SK-N-SH (cell line): ENCODE measurements around the gene PRTFDC1. TPM values are rescaled to one million over a fixed set of nuclear protein-coding genes. Genes with fewer than 3 reads are reported as not detected.

ENCODE experiments used
- CTCF ChIA-PET: fragments of 300-600, 350-600 bp; formaldehyde crosslinking; extraction: SDS; loops from one replicate; lab custom pipeline; 2021; lab: Yijun Ruan, JAX
- POLR2A ChIA-PET: fragments of 350-600 bp; sonication (Branson Sonifier 250); formaldehyde crosslinking; extraction: SDS; loops from one replicate; lab custom pipeline; 2020; ENCODE audit warnings: antibody characterized with exemption, inconsistent platforms; lab: Yijun Ruan, JAX
- DNase-seq: peaks from one replicate; pipeline ENCODE4 v3.0.0; 2012
- H2AFZ ChIP-seq: fragments of 200-600 bp; sonication (generic); 2 replicates; pipeline ENCODE4 v1.8.1; 2016; ENCODE audit warnings: antibody characterized with exemption, mild to moderate bottlenecking, low read depth
- H3F3A ChIP-seq: fragments of 200-600 bp; sonication (generic); replicated peaks from 2 replicates; pipeline ENCODE3; 2016; ENCODE audit warnings: antibody characterized with exemption, mild to moderate bottlenecking; ENCODE audit not compliant: insufficient read depth
- H3K27ac ChIP-seq, 2 experiments: fragments of 200-500 bp in 1 of 2; fragments of 200-600 bp in 1 of 2; sonication (Bioruptor generic) in 1 of 2; sonication (generic), shearing (Covaris generic) in 1 of 2; 2 replicates each; pipeline versions ENCODE4 v1.5.1 to v1.6.1; 2014 to 2016; ENCODE audit warnings: low read depth in 2 of 2, inconsistent platforms in 1 of 2, low read length in 1 of 2, mild to moderate bottlenecking in 1 of 2, mixed read lengths in 1 of 2
- H3K27me3 ChIP-seq: fragments of 200-600 bp; sonication (generic), shearing (Covaris generic); 2 replicates; pipeline ENCODE4 v1.6.1; 2016; ENCODE audit warnings: mixed run types; ENCODE audit not compliant: insufficient read depth
- H3K36me3 ChIP-seq, 2 experiments: fragments of 200-500 bp in 1 of 2; fragments of 200-600 bp in 1 of 2; sonication (Bioruptor generic) in 1 of 2; sonication (generic) in 1 of 2; replicated peaks in 1 of 2; 2 replicates each; pipeline versions ENCODE3 to v1.5.1; 2014 to 2016; ENCODE audit warnings: low read length in 1 of 2, mild to moderate bottlenecking in 1 of 2; ENCODE audit not compliant: insufficient read depth in 2 of 2, control insufficient read depth in 1 of 2
- H3K4me1 ChIP-seq, 2 experiments: fragments of 200-500 bp in 1 of 2; fragments of 200-600 bp in 1 of 2; sonication (Bioruptor generic) in 1 of 2; sonication (generic), shearing (Covaris generic) in 1 of 2; 2 replicates each; pipeline versions ENCODE4 v1.5.1 to v1.6.1; 2014 to 2016; ENCODE audit warnings: low read depth in 1 of 2, low read length in 1 of 2, mixed run types in 1 of 2; ENCODE audit not compliant: insufficient read depth in 2 of 2, control insufficient read depth in 1 of 2
- H3K4me2 ChIP-seq: fragments of 200-600 bp; sonication (generic), shearing (Covaris generic); 2 replicates; pipeline ENCODE4 v1.6.1; 2017; ENCODE audit warnings: mixed run types
- H3K4me3 ChIP-seq, 2 experiments: fragments of 200-500 bp in 1 of 2; fragments of 200-600 bp in 1 of 2; sonication (Bioruptor generic) in 1 of 2; sonication (generic), shearing (Covaris generic) in 1 of 2; 2 replicates each; pipeline versions ENCODE4 v1.5.1 to v1.8.1; 2014 to 2016; ENCODE audit warnings: low read depth in 2 of 2, inconsistent platforms in 1 of 2, low read length in 1 of 2, mild to moderate bottlenecking in 1 of 2, mixed read lengths in 1 of 2, moderate library complexity in 1 of 2
- H3K79me2 ChIP-seq: fragments of 200-600 bp; sonication (generic); 2 replicates; pipeline ENCODE4 v1.8.1; 2017; ENCODE audit warnings: mild to moderate bottlenecking; ENCODE audit not compliant: insufficient read depth
- H3K9ac ChIP-seq: fragments of 200-600 bp; sonication (generic); 2 replicates; pipeline ENCODE4 v1.6.1; 2017; ENCODE audit warnings: mixed run types
- H3K9me2 ChIP-seq: fragments of 200-600 bp; sonication (generic); 2 replicates; pipeline ENCODE4 v1.6.1; 2017; ENCODE audit warnings: mixed run types
- H3K9me3 ChIP-seq: fragments of 200-600 bp; sonication (generic); 2 replicates; pipeline ENCODE4 v1.6.1; 2017; ENCODE audit warnings: mixed run types, mild to moderate bottlenecking, moderate library complexity
- H4K20me1 ChIP-seq: fragments of 200-600 bp; sonication (generic); 2 replicates; pipeline ENCODE4 v1.6.1; 2017; ENCODE audit warnings: mild to moderate bottlenecking, mixed run types; ENCODE audit not compliant: insufficient read depth
- CHD2 ChIP-seq: fragments of 150-350 bp; IDR thresholded peaks from 2 replicates; pipeline ENCODE4 v1.6.1; 2018; ENCODE audit warnings: low read length; ENCODE audit not compliant: partially characterized antibody
- FOXM1 ChIP-seq: IDR thresholded peaks from 2 replicates; pipeline ENCODE4 v1.4.0; 2012; ENCODE audit warnings: low read depth, mild to moderate bottlenecking
- MAX ChIP-seq: IDR thresholded peaks from 2 replicates; pipeline ENCODE4 v1.4.0; 2012; ENCODE audit warnings: low read depth
- MEF2A ChIP-seq: IDR thresholded peaks from 2 replicates; pipeline ENCODE4 v1.4.0; 2012; ENCODE audit warnings: low read depth, borderline replicate concordance
- MXI1 ChIP-seq: IDR thresholded peaks from 2 replicates; pipeline ENCODE4 v1.6.1; 2012; ENCODE audit warnings: mild to moderate bottlenecking, low read depth, low read length, improper control_type of control experiment
- NFIC ChIP-seq: IDR thresholded peaks from 2 replicates; pipeline ENCODE4 v1.4.0; 2012; ENCODE audit warnings: borderline replicate concordance
- NRF1 ChIP-seq: IDR thresholded peaks from 2 replicates; pipeline ENCODE4 v1.6.1; 2012; ENCODE audit warnings: low read depth, mild to moderate bottlenecking, low read length
- PBX3 ChIP-seq: IDR thresholded peaks from 2 replicates; pipeline ENCODE4; 2012
- POLR2AphosphoS5 ChIP-seq: IDR thresholded peaks from 2 replicates; pipeline ENCODE4 v1.6.1; 2012; ENCODE audit warnings: low read depth, low read length
- RAD21 ChIP-seq: IDR thresholded peaks from 2 replicates; pipeline ENCODE4 v1.6.1; 2012; ENCODE audit warnings: mild to moderate bottlenecking, low read length
- RCOR1 ChIP-seq: fragments of 150-350 bp; IDR thresholded peaks from 2 replicates; pipeline ENCODE4 v1.6.1; 2017; ENCODE audit warnings: antibody characterized with exemption, low read length
- REST ChIP-seq: IDR thresholded peaks from 2 replicates; pipeline ENCODE4 v1.6.1; 2012; ENCODE audit warnings: mild to moderate bottlenecking, low read depth, low read length, moderate library complexity
- RFX5 ChIP-seq: IDR thresholded peaks from 2 replicates; pipeline ENCODE4 v1.6.1; 2012; ENCODE audit warnings: mild to moderate bottlenecking, improper control_type of control experiment, low read length
- RXRA ChIP-seq: IDR thresholded peaks from 2 replicates; pipeline ENCODE4 v1.4.0; 2012; ENCODE audit warnings: low read depth, mild to moderate bottlenecking, borderline replicate concordance
- SIN3A ChIP-seq: IDR thresholded peaks from 2 replicates; pipeline ENCODE4 v1.6.1; 2012; ENCODE audit warnings: low read depth, mild to moderate bottlenecking, low read length, moderate library complexity, borderline replicate concordance
- SMC3 ChIP-seq: IDR thresholded peaks from 2 replicates; pipeline ENCODE4 v1.6.1; 2012; ENCODE audit warnings: low read depth, low read length, improper control_type of control experiment
- TAF1 ChIP-seq: IDR thresholded peaks from 2 replicates; pipeline ENCODE4 v1.6.1; 2012; ENCODE audit warnings: low read depth, mild to moderate bottlenecking, low read length, moderate library complexity, borderline replicate concordance
- TCF12 ChIP-seq: IDR thresholded peaks from 2 replicates; pipeline ENCODE4 v1.4.0; 2012
- TEAD4 ChIP-seq: IDR thresholded peaks from 2 replicates; pipeline ENCODE4 v1.4.0; 2012; ENCODE audit warnings: mild to moderate bottlenecking, borderline replicate concordance; ENCODE audit not compliant: insufficient read depth
- WGBS: methylation state at CpG from one replicate; pipeline ENCODE4 v1.1.6; 2017; ENCODE audit warnings: low lambda C conversion rate; 5-methylcytosine and 5-hydroxymethylcytosine counted together
- polyA plus RNA-seq, 3 experiments: library from polyadenylated mRNA; depleted of rRNA; stranded (reverse); fragments of >200 nt; gene quantifications; 2 replicates each; pipeline ENCODE4 v1.2.3, GENCODE V29; 2012

Gene PRTFDC1
- polyA plus RNA-seq, 1 of the 3 experiments (the other 2 are of a cell fraction): 6.6 TPM

- Histone ChIP-seq H3K9me2 (no peaks in the 10 kb centered on the region), H3K27ac (no peak overlapping the region), H3K36me3 (no peaks in the 10 kb centered on the region), H2AFZ (no peak overlapping the region), H3K27me3 (no peaks in the 10 kb centered on the region), H3K79me2 (no peaks in the 10 kb centered on the region), H3F3A (no peaks in the 10 kb centered on the region), H3K4me1 (peaks cover 0 to 12% of the 10 kb centered on the region in 2 experiments; a peak in 1 of 4 replicates), H3K4me2 (no peak overlapping the region), H3K9ac (no peak overlapping the region), H4K20me1 (no peaks in the 10 kb centered on the region), H3K4me3 (no peak overlapping the region), H3K9me3 (no peaks in the 10 kb centered on the region)
- WGBS: 91% methylated on average over 7 of the region's 7 CpGs
- POLR2A ChIA-PET: no interaction called here
- TF ChIP-seq MEF2A (no peak), RXRA (no peak), RCOR1 (no peak), MAX (no peak), REST (no peak), RFX5 (no peak), FOXM1 (no peak)
- CTCF ChIA-PET: interaction anchor here (1.0 kb wide), 2 partner anchors 33 to 56 kb away, joined by 3 read pairs; no protein-coding TSS in a partner anchor
- DNase-seq: no peak
Observed at GRCh38 chr10:24885551-24886289, 66.7 kb downstream of the PRTFDC1 start.

GRCh38 chr10:24884793-24885192 is 67.6 kb downstream of the PRTFDC1 start:
- H3K27ac ChIP-seq: no peak overlapping the region
- H3K4me1 ChIP-seq: peaks cover 0 to 8% of the 10 kb centered on the region in 2 experiments; a peak in 1 of 4 replicates
- no peak overlapping the region for H3K4me2 ChIP-seq
- no peak overlapping the region for H2AFZ ChIP-seq
- ChIA-PET CTCF (no interaction called here), POLR2A (no interaction called here)
- H3F3A ChIP-seq: no peaks in the 10 kb centered on the region
- H3K9ac ChIP-seq: no peak overlapping the region
- H3K79me2 ChIP-seq: no peaks in the 10 kb centered on the region
- H3K9me3 ChIP-seq: no peaks in the 10 kb centered on the region
- no peaks in the 10 kb centered on the region for H3K36me3 ChIP-seq
- H3K4me3 ChIP-seq: no peak overlapping the region
- 67% methylated on average over 1 of the region's 1 CpG for WGBS
- H3K27me3 ChIP-seq: no peaks in the 10 kb centered on the region
- DNase-seq: no peak
- H3K9me2 ChIP-seq: no peaks in the 10 kb centered on the region
- H4K20me1 ChIP-seq: no peaks in the 10 kb centered on the region
- no peak for TF ChIP-seq REST
- TF ChIP-seq NRF1: no peak
- TF ChIP-seq MXI1: no peak
- TF ChIP-seq SIN3A: no peak
- TF ChIP-seq TEAD4: no peak
- no peak for TF ChIP-seq POLR2AphosphoS5
- no peak for TF ChIP-seq TAF1
- no peak for TF ChIP-seq PBX3
- TF ChIP-seq CHD2: no peak
- no peak for TF ChIP-seq MEF2A
- no peak for TF ChIP-seq NFIC
- no peak for TF ChIP-seq SMC3
- no peak for TF ChIP-seq TCF12
- TF ChIP-seq FOXM1: no peak
- TF ChIP-seq RAD21: no peak
- TF ChIP-seq, all 33 proteins: peak for 0
